ENCODE measurements around the gene ZBTB16.

Gene ZBTB16

GRCh38 chr11:114244726-114245394 is 185.3 kb downstream of the ZBTB16 start:
- no peak for DNase-seq (ENCODE audit: low spot score)

DNA sequence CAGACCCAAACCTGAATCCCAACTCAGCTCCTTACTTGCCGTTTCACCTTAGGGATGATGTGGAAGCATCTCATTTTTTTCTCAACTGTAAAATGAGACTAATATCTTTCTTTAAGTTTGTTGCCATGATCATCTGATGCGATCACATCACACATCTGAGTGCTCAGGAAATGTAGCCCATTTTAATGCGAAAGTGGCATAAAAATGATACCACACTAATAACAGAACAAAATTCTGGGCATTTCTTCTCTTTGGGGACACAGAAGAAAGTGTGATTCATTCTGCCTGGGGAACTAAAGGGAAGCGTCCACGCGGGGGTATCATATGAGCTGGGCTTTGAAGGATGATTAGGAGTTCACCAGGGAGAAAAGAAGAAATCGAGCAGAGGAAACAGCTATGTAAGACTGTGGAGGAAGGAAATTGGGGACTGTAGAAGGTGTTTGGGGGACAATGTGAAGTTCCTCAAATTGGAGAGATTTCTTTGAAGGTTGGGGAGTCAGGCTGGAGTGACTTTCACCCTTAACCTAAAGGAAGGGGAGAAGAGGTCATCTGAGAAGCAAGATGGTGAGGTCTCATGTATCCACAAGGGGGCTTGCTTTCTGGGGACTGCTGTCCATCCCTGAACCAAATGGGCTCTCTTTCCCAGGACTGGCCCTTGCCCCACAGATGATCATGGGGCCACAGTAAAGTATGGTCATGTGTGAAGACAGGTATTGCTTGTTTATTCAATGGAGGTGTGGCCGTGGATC is 187.0 kb downstream of the ZBTB16 start:
- no peak for DNase-seq (ENCODE audit: low spot score)

GRCh38 chr11:114247070-114247789 is 187.7 kb downstream of the ZBTB16 start:
- DNase-seq (ENCODE audit: low spot score) = no peak

- no peak for DNase-seq (ENCODE audit: low spot score)
Measured at GRCh38 chr11:114250180-114250579, 190.7 kb downstream of the ZBTB16 start.

DNA sequence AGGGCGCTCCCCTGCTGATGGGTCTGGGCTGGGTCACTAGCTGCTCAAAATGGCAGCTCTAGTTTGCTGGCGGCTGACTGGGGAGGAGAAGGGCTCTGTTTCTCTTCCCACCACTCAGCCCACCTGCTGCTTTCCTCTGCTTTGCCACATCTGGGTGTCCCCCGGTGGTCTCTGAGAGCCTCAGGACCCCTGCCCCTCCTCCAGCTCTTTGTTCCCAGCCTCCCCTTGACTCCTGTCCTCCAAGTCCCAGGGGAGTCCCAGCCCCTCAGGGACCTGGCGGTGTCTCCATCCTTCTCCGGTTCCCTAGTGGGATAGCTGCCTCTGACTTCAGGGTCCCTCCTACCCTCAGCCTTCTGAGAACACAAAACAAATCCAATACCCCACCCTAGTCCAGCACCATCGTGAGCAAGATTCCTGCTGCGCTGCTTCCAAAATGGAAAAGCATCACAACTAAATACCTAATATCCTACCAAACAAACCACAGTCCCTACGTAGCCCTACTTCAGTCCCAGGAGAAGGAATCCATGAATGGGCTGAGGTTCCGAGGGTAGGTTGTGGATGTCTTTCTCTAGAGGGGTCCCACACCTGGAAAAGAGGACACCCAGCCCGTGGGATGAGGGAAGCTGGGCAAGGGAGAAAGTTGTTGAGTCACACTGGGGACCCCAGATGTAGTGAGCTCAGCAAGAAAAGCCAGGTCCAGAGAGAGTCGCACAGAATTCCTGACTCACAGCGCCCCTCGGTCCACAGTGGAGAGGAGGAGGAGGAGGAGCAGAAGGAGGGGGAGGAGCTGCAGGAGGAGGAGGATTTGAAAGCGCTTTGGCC is 191.7 kb downstream of the ZBTB16 start:
- DNase-seq (ENCODE audit: low spot score) = no peak

DNA sequence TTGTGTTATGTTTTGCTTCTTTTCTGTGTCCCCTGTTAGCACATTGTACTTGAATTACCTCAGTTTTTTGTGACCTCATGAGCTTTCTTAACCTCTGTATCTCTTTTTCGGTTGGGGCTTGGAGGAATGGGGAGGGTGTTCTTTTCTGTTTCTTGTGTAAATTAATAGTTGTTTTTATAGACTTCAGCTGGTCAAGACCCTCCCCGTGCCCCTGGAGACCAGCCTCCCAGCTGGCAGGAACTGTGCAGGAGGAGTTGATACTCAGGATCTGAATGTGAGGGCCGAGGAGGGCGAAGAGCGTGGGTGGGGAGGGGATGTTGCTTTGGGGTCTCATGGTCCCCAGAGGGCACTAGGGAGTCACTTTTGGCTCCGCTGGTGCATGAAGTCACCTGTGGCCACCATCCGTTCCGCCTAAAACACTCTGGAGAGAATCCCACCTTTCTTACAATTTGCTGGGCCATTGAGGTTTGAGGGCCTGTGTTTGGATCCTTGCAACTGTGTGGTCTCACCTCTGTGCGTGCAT is 192.4 kb downstream of the ZBTB16 start:
- DNase-seq (ENCODE audit: low spot score) = no peak

DNA sequence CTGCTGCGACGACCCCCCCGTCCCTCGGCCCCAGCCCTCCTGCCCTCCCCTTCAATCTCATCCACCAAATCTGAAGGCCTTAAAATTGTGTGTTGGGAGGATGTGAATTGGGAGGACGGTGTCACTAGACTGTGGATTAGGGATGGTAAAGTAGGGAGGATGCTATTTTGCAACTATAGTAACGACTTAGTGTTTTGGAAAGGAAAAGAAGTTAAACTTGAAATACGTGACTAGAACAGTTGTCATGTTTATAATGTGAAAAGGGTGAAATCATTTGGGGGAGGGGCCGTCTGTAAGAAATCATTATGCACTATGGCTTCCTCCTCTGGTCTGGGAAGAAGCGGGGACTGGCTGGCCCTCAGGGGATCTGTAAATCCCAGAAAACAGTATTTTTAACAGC is 193.3 kb downstream of the ZBTB16 start:
- DNase-seq (ENCODE audit: low spot score) = no peak

DNA sequence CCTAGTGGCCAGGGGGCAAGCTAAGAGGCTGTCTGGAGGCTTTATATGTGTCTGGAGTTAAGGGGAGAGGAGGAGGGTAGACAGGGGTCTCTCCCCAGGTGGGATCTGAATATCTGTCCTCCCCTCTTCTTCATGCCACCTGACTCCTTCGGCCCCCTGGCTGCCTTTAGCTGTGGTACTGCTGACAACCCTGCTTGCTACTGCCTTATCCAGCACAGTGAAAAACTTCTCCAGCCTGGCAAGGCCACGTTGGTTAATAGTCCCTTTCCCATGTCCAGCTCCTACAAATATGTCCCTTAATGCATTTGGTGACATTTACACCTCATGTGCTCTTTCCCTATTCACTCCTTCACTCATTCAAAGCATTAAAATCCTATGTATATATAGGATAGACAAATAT is 194.3 kb downstream of the ZBTB16 start:
- no peak for DNase-seq (ENCODE audit: low spot score)

- no peak for DNase-seq (ENCODE audit: low spot score)
Measured at GRCh38 chr11:114254571-114255146, 195.1 kb downstream of the ZBTB16 start.

DNA sequence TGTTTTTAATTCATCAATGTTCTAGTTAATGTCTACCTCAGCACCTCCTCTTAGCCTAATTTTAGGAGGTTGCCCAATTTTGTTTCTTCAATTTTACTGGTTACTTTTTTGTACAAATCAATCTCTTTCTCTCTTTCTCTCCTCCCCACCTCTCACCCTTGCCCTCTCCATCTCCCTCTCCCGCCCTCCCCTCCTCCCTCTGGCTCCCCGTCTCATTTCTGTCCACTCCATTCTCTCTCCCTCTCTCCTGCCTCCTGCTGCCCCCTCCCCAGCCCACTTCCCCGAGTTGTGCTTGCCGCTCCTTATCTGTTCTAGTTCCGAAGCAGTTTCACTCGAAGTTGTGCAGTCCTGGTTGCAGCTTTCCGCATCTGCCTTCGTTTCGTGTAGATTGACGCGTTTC is 195.8 kb downstream of the ZBTB16 start:
- no peak for DNase-seq (ENCODE audit: low spot score)

DNA sequence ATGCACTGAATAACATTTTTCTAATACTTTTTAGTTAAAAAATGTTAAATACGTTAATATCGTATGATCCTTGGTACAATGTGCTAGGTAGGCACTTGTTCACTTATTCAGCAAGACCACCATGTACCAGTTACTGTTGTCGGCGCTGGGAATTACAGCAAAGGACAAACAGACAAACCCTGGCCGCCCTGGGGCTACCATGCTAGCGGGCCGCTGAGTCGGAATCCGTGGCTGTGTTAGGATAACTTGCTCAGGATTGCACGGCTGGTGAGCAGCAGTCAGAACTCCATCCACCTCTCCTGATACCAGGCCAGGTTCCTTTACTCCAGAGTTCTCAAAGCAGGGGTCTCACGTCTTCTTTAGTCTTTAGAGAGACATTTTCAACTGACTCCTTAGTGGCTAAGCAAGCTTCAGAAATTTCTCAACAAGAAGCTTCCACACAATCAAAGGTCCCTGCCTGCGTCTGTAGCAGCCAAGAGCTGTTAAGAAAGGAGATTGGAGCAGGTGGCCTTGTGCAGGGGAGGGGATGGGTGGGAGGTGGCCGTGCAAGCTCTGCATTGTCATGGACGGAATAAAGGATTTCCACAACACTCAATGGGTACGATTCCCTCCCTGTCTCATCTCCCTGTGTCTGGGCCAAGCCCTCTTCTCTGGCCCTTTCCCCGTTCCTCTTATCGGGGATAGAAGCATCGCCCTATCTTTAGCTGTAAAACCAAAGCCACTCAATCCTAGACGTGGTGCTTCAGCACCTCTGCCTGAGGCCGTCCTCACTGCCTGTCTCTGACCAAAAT is 196.9 kb downstream of the ZBTB16 start:
- no peak for DNase-seq (ENCODE audit: low spot score)

DNA sequence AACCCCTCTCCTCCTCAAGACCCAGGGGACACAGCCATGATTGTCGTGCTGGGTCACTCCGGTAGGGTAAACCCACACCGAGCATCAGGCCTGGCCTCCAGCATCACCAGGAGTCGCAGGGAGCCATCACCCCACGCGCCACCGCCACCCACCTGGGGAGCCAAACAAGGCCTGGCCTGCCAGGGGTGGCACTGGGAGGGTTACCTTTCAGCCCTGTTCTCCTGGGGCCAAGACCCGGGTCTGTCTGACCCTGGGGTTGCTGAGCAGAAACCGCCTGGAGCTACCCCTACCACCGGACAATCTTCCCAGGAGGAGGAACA is 197.4 kb downstream of the ZBTB16 start:
- no peak for DNase-seq (ENCODE audit: low spot score)

DNA sequence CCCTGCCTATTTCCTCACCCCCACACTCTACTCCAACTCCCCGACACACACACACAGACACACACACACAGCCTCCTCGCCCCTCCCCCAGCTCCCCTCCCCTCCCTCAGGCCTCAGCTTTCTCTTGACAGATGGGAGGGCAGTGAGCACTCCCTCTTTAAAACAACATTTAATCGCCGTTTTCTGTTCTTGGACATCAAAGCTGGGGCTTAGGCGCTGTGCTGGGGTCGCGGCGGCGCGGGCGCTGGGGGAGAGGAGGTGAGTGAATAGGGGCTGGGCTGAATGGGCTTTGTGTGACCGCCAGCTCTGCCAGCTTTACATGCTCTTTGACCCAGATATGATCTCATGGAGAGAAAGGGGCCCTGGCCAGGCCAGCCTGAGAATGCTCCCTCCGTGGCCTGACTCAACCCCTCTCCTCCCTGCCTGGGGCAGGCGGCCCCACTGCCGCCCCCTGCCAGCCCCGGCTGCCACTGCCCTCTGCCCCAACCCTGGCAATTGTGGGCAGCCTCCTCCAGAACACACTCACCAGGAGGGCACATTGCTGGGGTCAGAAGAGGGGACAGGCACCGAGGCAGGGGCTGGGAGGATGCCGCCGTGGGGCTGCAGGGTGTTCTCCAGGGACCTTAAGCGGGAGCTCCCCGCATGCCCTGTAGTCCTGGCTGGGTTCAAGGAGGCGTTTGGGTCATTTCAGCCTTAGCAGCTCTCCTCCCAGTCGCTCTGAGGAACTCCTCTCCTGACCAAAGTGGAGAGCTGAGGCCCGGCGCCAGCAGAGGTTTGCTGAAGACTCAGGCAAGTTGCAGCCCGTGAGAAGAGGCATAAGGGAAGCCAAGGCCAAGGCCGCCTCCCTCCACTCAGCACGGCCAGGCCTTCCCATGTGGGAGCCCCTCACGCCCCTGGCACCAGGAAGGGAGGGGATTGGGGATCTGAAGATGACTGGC is 198.4 kb downstream of the ZBTB16 start:
- peak; percentile 70 for DNase-seq (ENCODE audit: low spot score)

DNA sequence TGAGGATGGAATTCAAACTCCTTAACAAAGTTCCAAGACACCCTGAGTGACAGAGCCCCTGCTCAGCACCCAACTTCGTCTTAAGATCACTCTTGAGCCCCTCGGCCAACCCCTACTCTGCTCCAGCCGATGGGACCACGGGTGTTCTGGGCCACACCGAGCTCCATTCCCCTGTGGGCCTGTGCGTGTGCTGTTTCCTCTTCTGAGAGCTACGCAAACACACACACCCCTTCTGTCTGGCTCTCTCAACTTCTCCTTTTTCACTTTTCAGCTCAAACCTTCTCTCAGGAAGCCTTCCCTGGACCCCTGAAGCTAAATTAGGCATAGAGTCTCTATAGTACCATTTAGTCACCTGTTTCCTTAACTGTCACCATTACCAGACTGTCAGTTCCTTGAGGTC is 199.2 kb downstream of the ZBTB16 start:
- no peak for DNase-seq (ENCODE audit: low spot score)

DNA sequence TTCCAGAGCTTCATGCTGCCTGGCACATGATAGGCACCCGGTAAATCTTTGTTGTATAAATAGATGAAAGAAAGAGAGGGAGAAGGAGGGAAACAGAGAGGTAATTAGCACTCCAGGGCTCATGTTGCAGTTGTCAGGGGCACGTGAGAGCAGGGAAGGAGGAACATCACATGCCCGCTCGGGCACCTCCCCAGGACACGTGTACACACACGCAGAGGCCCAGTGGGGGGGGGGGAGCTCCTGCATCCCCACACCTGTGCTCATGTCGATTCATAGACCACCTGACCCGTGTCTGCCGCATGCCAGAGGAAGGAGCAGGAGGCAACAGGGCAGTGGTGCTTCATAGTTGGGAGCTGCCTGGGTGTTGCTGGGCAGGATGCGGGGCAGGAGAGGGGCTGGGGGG is 199.6 kb downstream of the ZBTB16 start:
- no peak for DNase-seq (ENCODE audit: low spot score)

DNA sequence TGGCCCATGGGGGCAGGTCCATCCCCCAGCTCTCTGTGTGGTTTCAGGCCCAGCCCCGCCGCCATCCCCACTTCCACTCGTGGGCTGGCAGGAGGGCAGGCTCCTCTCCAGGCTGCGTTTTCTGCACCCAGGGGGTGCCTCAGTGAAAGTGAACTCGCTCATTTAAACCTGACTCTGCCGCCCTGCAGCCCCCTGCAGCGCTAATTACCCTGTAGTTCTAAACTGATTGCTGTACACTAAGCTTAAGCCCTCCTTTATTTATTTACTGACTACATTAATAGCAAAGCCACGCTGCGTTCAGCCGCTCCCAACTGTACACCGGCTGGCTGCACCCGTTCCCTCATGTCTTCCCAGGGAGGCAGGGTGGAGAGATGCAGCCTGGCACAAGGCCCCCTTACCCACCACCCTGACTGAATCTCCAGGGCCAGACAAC is 200.1 kb downstream of the ZBTB16 start:
- DNase-seq (ENCODE audit: low spot score) = no peak

- no peak for DNase-seq (ENCODE audit: low spot score)
Measured at GRCh38 chr11:114260077-114260476, 200.6 kb downstream of the ZBTB16 start.

GRCh38 chr11:114260483-114260882 is 201.0 kb downstream of the ZBTB16 start:
- no peak for DNase-seq (ENCODE audit: low spot score)

DNA sequence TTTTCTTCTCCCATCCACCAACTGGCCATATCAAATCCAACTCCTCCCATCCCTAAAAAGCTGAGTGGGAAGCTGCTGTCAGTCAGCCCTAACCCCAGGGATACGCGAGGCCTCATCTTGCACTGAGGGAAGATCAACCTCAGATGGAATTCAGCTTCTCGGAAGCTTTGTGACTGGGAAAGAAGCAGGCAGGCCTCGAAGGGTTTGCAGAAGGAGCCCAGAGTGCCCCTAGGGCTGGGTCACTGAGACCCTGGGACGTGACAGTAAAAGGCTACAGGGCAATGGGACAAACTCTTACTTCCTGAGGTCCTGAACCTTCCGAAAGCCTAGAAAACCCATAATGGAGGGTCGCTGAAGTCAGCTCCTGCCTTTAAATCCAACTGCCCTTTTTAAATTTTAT is 202.3 kb downstream of the ZBTB16 start:
- DNase-seq (ENCODE audit: low spot score) = no peak
